Cerebellar cortex (tissue), 1 donor: ENCODE data around the gene PPA1.
"Not testable (repeated sequence)": the region's sequence is repeated elsewhere in the genome, so short reads cannot be mapped to it uniquely, and the experiment has no call there.

Source experiments
- DNase-seq: peaks from one replicate; pipeline ENCODE4 v3.0.0-alpha.2; 2015; ENCODE audit warnings: low spot score

The PPA1 gene

GRCh38 chr10:70233109-70233938, at the start of gene PPA1:
Gene PPA1 (minus strand): TSS chr10:70233429. CDS start chr10:70233327, 102 bp downstream.
- peak; percentile 96 for DNase-seq

- DNase-seq, result no peak
Observed at GRCh38 chr10:70281609-70282008, 48.4 kb upstream of the PPA1 start.

GRCh38 chr10:70280099-70280498, 46.9 kb upstream of the PPA1 start:
- no peak for DNase-seq

GRCh38 chr10:70277396-70278030, 44.3 kb upstream of the PPA1 start:
- peak; percentile 95 for DNase-seq

DNA sequence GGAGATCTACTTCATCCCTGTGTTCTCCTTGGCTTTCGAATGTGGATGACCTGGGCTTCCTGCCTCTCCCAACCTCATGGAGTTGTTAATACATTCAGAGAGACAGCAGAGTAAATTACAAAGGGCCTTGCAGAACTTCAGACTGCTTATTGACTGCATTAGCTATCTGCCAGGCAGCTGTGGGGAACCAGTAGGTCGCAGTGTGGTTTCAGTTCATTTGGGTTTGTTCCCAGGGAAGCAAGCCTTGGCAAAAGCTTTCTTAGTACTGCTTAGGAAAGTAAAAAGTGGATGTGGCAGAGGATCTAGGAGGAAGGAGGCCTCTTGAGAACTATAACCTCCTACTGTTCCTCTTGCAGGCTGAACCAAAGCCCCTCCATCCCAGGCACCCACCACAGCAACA, 41.4 kb upstream of the PPA1 start:
- peak; percentile 83 for DNase-seq

DNA sequence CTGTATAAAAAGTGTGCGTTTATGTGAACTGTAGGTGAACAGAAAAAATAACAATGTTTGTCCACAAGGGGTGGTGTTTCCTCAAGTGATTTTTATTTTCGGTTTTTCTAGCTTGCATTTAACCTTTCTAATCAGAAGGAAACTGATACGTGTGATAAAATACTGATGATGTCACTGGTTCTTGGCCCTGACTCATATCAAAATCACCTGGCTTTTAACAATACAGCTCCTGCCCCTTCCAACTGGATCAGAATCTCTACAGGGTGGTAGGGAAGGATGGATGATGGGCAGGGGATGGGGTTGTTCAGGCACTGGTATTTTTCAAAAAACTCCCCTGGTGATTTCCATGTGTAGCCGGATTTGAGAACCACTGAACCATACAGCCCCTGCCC, 39.7 kb upstream of the PPA1 start:
- DNase-seq, result peak; percentile 39

GRCh38 chr10:70271996-70272924, 39.0 kb upstream of the PPA1 start:
- no peak for DNase-seq

- DNase-seq, result no peak
Observed at GRCh38 chr10:70270952-70271351, 37.7 kb upstream of the PPA1 start.

- DNase-seq, result no peak
Observed at GRCh38 chr10:70269741-70270140, 36.5 kb upstream of the PPA1 start.

- no peak for DNase-seq
Observed at GRCh38 chr10:70268376-70268775, 35.1 kb upstream of the PPA1 start.

GRCh38 chr10:70267161-70267933, 34.1 kb upstream of the PPA1 start:
- DNase-seq, result no peak

- no peak for DNase-seq
Observed at GRCh38 chr10:70266701-70267100, 33.5 kb upstream of the PPA1 start.

- DNase-seq, result no peak
Observed at GRCh38 chr10:70266056-70266455, 32.8 kb upstream of the PPA1 start.

- DNase-seq, result peak; percentile 79
Observed at GRCh38 chr10:70265032-70265689, 31.9 kb upstream of the PPA1 start.

DNA sequence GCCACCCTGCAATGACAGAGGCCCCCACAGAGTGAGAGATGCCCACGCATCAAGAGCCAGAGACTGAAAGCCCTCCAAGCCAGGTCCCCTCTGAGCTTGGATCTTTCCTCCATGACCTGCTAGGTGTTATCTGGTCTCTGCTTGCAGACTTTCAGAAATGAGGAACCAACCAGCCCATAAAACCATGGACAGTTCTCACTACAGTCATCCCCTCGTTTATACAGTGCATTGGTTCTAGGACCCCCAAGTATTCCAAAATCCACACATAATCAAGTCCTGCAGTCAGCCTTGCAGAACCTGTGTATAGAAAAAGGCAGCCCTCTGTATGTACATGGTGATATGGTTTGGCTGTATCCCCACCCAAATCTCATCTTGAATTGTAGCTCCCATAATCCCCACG, 27.5 kb upstream of the PPA1 start:
- no peak for DNase-seq

DNA sequence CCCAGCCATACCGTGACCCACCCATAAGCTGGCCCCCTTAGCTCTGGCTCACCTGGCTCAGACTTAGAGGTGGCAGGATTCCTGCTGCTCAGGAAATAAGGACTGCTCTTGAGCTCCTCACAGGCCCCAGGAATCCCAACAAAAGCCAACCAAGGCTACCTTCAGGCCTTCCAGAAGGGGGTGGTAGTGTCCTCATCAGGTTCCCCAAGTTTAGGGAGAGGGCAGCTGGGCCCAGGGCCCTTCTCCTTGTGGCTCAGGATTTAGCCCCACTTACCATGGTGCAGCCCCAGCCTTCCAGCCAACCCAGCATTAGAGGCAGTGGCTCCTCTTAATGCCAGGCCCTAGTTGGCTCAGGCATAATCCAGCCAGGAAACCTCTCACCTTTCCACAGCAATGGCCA, 27.0 kb upstream of the PPA1 start:
- no peak for DNase-seq

- DNase-seq, result no peak
Observed at GRCh38 chr10:70258216-70258615, 25.0 kb upstream of the PPA1 start.

DNA sequence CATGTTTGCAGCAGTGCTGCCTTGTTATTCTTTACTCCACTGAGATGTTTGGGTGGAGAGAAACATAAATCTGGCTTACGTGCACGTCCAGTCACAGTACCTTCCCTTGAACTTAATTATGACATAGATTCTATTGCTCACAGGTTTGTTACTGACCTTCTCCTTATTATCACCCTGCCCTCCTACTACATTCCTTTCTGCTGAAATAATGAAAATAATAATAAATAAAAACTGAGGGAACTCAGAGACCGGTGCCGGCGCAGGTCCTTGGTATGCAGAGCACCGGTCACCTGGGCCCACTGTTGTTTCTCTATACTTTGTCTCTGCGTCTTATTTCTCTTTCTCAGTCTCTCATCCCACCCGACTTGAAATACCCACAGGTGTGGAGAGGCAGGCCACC, 24.6 kb upstream of the PPA1 start:
- DNase-seq, result not testable (repeated sequence)

- no peak for DNase-seq
Observed at GRCh38 chr10:70256463-70256862, 23.2 kb upstream of the PPA1 start.

GRCh38 chr10:70255329-70256299, 22.4 kb upstream of the PPA1 start:
- DNase-seq, result no peak
